Trophoblast cell (in vitro differentiated cells and primary cell): ENCODE results near the gene NFE2L2.

Source experiments
- DNase-seq, 2 donors: peaks; one replicate each; pipeline ENCODE4 v3.0.0-alpha.2; 2016
- H2AFZ ChIP-seq: 2 replicates; pipeline ENCODE4 v1.6.1; 2013; ENCODE audit warnings: low read length, moderate library complexity, mild to moderate bottlenecking; ENCODE audit not compliant: insufficient read depth, poor library complexity
- H2AK5ac ChIP-seq: 2 replicates; pipeline ENCODE4 v1.6.1; 2013; ENCODE audit warnings: mild to moderate bottlenecking, low read length
- H2BK120ac ChIP-seq: 2 replicates; pipeline ENCODE4 v1.6.1; 2013; ENCODE audit warnings: low read length, mild to moderate bottlenecking, moderate library complexity; ENCODE audit not compliant: insufficient read depth, poor library complexity
- H2BK12ac ChIP-seq: 2 replicates; pipeline ENCODE4 v1.6.1; 2013; ENCODE audit warnings: mild to moderate bottlenecking, low read length, moderate library complexity
- H2BK5ac ChIP-seq: 2 replicates; pipeline ENCODE4 v1.6.1; 2013; ENCODE audit warnings: low read length, low read depth, moderate library complexity, mild to moderate bottlenecking; ENCODE audit not compliant: poor library complexity
- H3K14ac ChIP-seq: 2 replicates; pipeline ENCODE4 v1.6.1; 2013; ENCODE audit warnings: mild to moderate bottlenecking, low read length
- H3K18ac ChIP-seq: 2 replicates; pipeline ENCODE4 v1.6.1; 2013; ENCODE audit warnings: mild to moderate bottlenecking, low read length
- H3K23ac ChIP-seq: 2 replicates; pipeline ENCODE4 v1.6.1; 2013; ENCODE audit warnings: low read length
- H3K27ac ChIP-seq: 2 replicates; pipeline ENCODE4 v1.5.1; 2013; ENCODE audit warnings: low read depth, mild to moderate bottlenecking, inconsistent platforms, low read length, moderate library complexity
- H3K27me3 ChIP-seq: 2 replicates; pipeline ENCODE4 v1.6.1; 2013; ENCODE audit warnings: inconsistent platforms, mild to moderate bottlenecking, low read length, moderate library complexity; ENCODE audit not compliant: insufficient read depth
- H3K36me3 ChIP-seq, 2 experiments: 1 replicate in 1 of 2; 2 replicates in 1 of 2; pipeline ENCODE4 v1.6.1; 2013; ENCODE audit warnings: low read length in 2 of 2, mild to moderate bottlenecking in 2 of 2, moderate library complexity in 1 of 2; ENCODE audit not compliant: insufficient read depth in 2 of 2, control insufficient read depth in 1 of 2
- H3K4ac ChIP-seq: 2 replicates; pipeline ENCODE4 v1.6.1; 2013; ENCODE audit warnings: low read depth, mild to moderate bottlenecking, low read length, moderate library complexity
- H3K4me1 ChIP-seq, 2 experiments: 1 replicate in 1 of 2; 2 replicates in 1 of 2; pipeline ENCODE4 v1.6.1; 2013; ENCODE audit warnings: low read length in 2 of 2, mild to moderate bottlenecking in 2 of 2, moderate library complexity in 1 of 2; ENCODE audit not compliant: insufficient read depth in 2 of 2, control insufficient read depth in 1 of 2
- H3K4me2 ChIP-seq: 2 replicates; pipeline ENCODE4 v1.6.1; 2013; ENCODE audit warnings: inconsistent platforms, mild to moderate bottlenecking, low read length, moderate library complexity
- H3K4me3 ChIP-seq: 2 replicates; pipeline ENCODE4 v1.5.1; 2013; ENCODE audit warnings: mild to moderate bottlenecking, low read depth, low read length, inconsistent platforms
- H3K79me1 ChIP-seq: one replicate; pipeline ENCODE4 v1.6.1; 2013; ENCODE audit warnings: low read length
- H3K79me2 ChIP-seq: 2 replicates; pipeline ENCODE4 v1.6.1; 2013; ENCODE audit warnings: low read length, mild to moderate bottlenecking; ENCODE audit not compliant: control insufficient read depth, insufficient read depth, poor library complexity
- H3K9ac ChIP-seq: 2 replicates; pipeline ENCODE4 v1.6.1; 2013; ENCODE audit warnings: mild to moderate bottlenecking, low read length
- H3K9me3 ChIP-seq: 2 replicates; pipeline ENCODE4 v1.6.1; 2013; ENCODE audit warnings: low read depth, mild to moderate bottlenecking, control low read depth, inconsistent platforms, low read length; ENCODE audit not compliant: insufficient read depth
- H4K12ac ChIP-seq: 2 replicates; pipeline ENCODE4 v1.6.1; 2013; ENCODE audit warnings: low read depth, mild to moderate bottlenecking, low read length, moderate library complexity
- H4K8ac ChIP-seq: 2 replicates; pipeline ENCODE4 v1.6.1; 2013; ENCODE audit warnings: low read depth, mild to moderate bottlenecking, low read length, moderate library complexity
- H4K91ac ChIP-seq: one replicate; pipeline ENCODE4 v1.6.1; 2013; ENCODE audit warnings: low read depth, mild to moderate bottlenecking, low read length, moderate library complexity
- WGBS: extraction: QIAGEN DNeasy Blood & Tissue Kit; methylation state at CpG from one replicate; pipeline ENCODE4 v1.1.7; 2013; ENCODE audit warnings: missing lambda C conversion rate; ENCODE audit not compliant: insufficient read length, insufficient coverage; ENCODE audit errors: extremely low coverage; 5-methylcytosine and 5-hydroxymethylcytosine counted together

The NFE2L2 gene

DNA sequence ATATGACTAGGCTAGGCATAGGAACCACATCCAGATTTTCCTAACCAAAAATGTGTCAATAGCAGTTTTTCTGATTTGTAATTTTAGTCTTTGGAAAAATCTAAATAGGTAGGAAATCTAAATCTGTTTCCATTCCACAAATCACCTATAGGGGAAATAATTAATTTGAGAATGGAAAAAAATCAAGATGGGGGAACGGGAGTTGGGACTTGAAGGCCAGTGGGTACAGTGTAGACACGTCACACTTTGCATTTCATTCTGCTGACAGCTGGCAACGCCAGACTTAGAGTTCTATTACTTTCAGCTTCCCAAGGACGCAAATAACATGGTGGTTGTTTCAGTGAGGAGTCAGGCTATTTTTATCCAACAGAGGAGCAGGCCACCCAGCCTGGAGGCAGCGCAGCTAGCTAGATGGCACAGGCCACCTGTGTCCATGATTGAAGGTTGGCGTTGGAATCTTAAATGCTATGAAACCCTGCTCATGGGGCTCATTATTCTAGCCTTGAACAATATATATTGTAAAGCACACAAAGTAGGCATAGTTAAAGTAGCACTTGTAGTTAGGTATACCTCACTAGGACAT, 28.6 kb downstream of the NFE2L2 start:
- H2BK12ac ChIP-seq = peak overlapping the region; percentile 30
- H3K4me3 ChIP-seq = no peak overlapping the region
- H2BK5ac ChIP-seq = no peak overlapping the region
- H4K12ac ChIP-seq = no peak overlapping the region
- H3K4ac ChIP-seq = peak overlapping the region; percentile 97
- no peak overlapping the region for H3K27ac ChIP-seq
- no peak overlapping the region for H2AFZ ChIP-seq
- H3K9me3 ChIP-seq = no peaks in the 10 kb centered on the region
- no CpG with 5 or more reads among the region's 6 CpGs for WGBS
- H3K79me1 ChIP-seq = no peaks in the 10 kb centered on the region
- no peaks in the 10 kb centered on the region for H3K27me3 ChIP-seq
- peaks cover 5 to 8% of the 10 kb centered on the region in 2 experiments for H3K4me1 ChIP-seq
- no peak overlapping the region for H3K23ac ChIP-seq
- no peak overlapping the region for H3K4me2 ChIP-seq
- no peak overlapping the region for H4K91ac ChIP-seq
- no peak overlapping the region for H3K18ac ChIP-seq
- peak overlapping the region; percentile 23 for H2AK5ac ChIP-seq
- H3K14ac ChIP-seq = no peak overlapping the region
- H3K79me2 ChIP-seq = peaks cover 21% of the 10 kb centered on the region
- peaks cover 10 to 19% of the 10 kb centered on the region in 2 experiments for H3K36me3 ChIP-seq
- H2BK120ac ChIP-seq = no peak overlapping the region
- DNase-seq = no peak
- no peak overlapping the region for H3K9ac ChIP-seq
- H4K8ac ChIP-seq = no peak overlapping the region

DNA sequence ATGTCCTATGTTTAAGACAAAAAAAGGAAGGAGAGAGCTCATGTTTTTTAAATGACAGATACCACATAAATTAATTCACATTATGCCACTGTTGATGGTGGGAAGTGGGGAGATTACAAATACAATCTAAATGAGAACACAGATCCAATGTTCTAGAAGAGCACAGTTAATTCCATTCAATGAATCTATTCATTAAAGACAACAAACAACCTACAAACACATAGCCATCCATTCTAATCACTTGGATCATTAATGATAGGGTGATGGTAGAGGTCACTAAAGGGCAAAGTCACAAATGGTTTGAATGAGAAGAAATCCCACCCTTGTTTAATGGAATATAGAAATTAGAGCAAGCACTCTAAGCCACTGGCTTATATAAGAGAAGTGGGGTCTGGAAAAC, 30.3 kb downstream of the NFE2L2 start:
- Histone ChIP-seq H2BK5ac (no peak overlapping the region), H3K27me3 (no peaks in the 10 kb centered on the region), H2AFZ (no peak overlapping the region), H3K4ac (no peak overlapping the region), H3K9me3 (no peaks in the 10 kb centered on the region), H2BK120ac (no peak overlapping the region), H4K8ac (no peak overlapping the region), H3K79me1 (no peaks in the 10 kb centered on the region), H4K12ac (no peak overlapping the region), H3K79me2 (peaks cover 14% of the 10 kb centered on the region), H2BK12ac (no peak overlapping the region), H3K4me2 (no peak overlapping the region), H3K9ac (no peak overlapping the region), H2AK5ac (no peak overlapping the region), H3K27ac (no peak overlapping the region), H3K18ac (no peak overlapping the region), H3K4me3 (no peak overlapping the region), H4K91ac (no peak overlapping the region), H3K14ac (no peak overlapping the region), H3K4me1 (peaks cover 1 to 4% of the 10 kb centered on the region in 2 experiments), H3K23ac (no peak overlapping the region), H3K36me3 (peaks cover 11 to 26% of the 10 kb centered on the region in 2 experiments)
- no peak for DNase-seq

DNA sequence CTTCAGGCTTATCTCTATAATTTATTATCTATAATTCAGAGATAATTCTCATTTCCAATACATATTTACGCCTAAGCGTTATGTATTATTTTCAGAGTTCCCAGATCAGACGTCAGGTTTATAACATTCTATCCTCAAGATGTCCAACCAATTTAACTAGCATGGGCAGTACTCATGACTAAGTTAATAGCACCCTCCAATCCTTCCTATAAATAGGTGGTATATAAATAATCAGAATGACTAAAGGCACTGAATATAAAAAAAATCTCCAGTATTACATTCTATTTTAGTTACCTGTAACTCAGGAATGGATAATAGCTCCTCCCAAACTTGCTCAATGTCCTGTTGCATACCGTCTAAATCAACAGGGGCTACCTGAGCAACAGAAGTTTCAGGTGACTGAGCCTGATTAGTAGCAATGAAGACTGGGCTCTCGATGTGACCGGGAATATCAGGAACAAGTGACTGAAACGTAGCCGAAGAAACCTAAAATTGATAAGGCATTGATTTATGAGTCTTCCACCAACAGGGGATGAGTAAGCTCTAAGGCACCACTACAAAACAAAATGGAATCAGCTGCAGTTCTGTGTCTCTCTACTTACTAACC, 32.3 kb downstream of the NFE2L2 start:
- no peaks in the 10 kb centered on the region for H3K27me3 ChIP-seq
- H2AK5ac ChIP-seq = no peak overlapping the region
- H3K27ac ChIP-seq = no peak overlapping the region
- H4K91ac ChIP-seq = no peak overlapping the region
- H3K79me1 ChIP-seq = no peaks in the 10 kb centered on the region
- no peaks in the 10 kb centered on the region for H3K9me3 ChIP-seq
- H2BK12ac ChIP-seq = no peak overlapping the region
- H4K8ac ChIP-seq = no peak overlapping the region
- H3K23ac ChIP-seq = peak overlapping the region; percentile 98
- no peak overlapping the region for H3K4me2 ChIP-seq
- WGBS = no CpG with 5 or more reads among the region's 8 CpGs
- H3K36me3 ChIP-seq = peaks cover 11 to 28% of the 10 kb centered on the region in 2 experiments
- no peak overlapping the region for H2BK5ac ChIP-seq
- no peak overlapping the region for H2BK120ac ChIP-seq
- no peak for DNase-seq
- H4K12ac ChIP-seq = no peak overlapping the region
- H3K9ac ChIP-seq = no peak overlapping the region
- H3K18ac ChIP-seq = no peak overlapping the region
- H3K4ac ChIP-seq = no peak overlapping the region
- H3K14ac ChIP-seq = no peak overlapping the region
- H3K4me1 ChIP-seq = peaks cover 1 to 4% of the 10 kb centered on the region in 2 experiments
- peaks cover 9% of the 10 kb centered on the region for H3K79me2 ChIP-seq
- no peak overlapping the region for H3K4me3 ChIP-seq
- H2AFZ ChIP-seq = no peak overlapping the region

DNA sequence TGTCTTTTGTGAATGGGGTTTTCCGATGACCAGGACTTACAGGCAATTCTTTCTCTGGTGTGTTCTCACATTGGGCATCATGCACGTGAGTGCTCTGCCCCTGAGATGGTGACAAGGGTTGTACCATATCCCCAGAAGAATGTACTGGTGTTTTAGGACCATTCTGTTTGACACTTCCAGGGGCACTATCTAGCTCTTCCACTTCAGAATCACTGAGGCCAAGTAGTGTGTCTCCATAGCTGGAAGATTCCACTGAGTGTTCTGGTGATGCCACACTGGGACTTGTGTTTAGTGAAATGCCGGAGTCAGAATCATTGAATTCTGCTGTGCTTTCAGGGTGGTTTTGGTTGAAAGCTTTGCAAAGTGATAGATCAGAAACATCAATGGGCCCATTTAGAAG, 33.3 kb downstream of the NFE2L2 start:
- no peak overlapping the region for H4K12ac ChIP-seq
- H3K4me2 ChIP-seq = no peak overlapping the region
- peaks cover 1 to 4% of the 10 kb centered on the region in 2 experiments for H3K4me1 ChIP-seq
- H3K79me2 ChIP-seq = peaks cover 5% of the 10 kb centered on the region
- peaks cover 11 to 28% of the 10 kb centered on the region in 2 experiments for H3K36me3 ChIP-seq
- H3K23ac ChIP-seq = no peak overlapping the region
- H3K27ac ChIP-seq = no peak overlapping the region
- no peak overlapping the region for H3K4ac ChIP-seq
- no peak overlapping the region for H3K4me3 ChIP-seq
- H2BK5ac ChIP-seq = no peak overlapping the region
- H3K27me3 ChIP-seq = no peaks in the 10 kb centered on the region
- no peak overlapping the region for H4K91ac ChIP-seq
- H2AFZ ChIP-seq = no peak overlapping the region
- H2BK12ac ChIP-seq = no peak overlapping the region
- no peak for DNase-seq
- H3K14ac ChIP-seq = no peak overlapping the region
- H3K79me1 ChIP-seq = no peaks in the 10 kb centered on the region
- no peak overlapping the region for H2BK120ac ChIP-seq
- H4K8ac ChIP-seq = no peak overlapping the region
- H3K9ac ChIP-seq = no peak overlapping the region
- H2AK5ac ChIP-seq = no peak overlapping the region
- H3K18ac ChIP-seq = no peak overlapping the region
- no peaks in the 10 kb centered on the region for H3K9me3 ChIP-seq
- WGBS = no CpG with 5 or more reads among the region's 3 CpGs
